Epithelial cell of esophagus (primary cell): ENCODE data around the gene GNAS.
"Not testable (repeated sequence)": the region's sequence is repeated elsewhere in the genome, so short reads cannot be mapped to it uniquely, and the experiment has no call there.

Experiments used
- DNase-seq: peaks from one replicate; pipeline ENCODE4 v3.0.0; 2010; ENCODE audit warnings: low read depth
- H3K4me3 ChIP-seq: 2 replicates; pipeline ENCODE4 v1.5.1; 2011; ENCODE audit warnings: mild to moderate bottlenecking, low read length, control low read depth
- TF ChIP-seq, protein P1 (sequence below): IDR thresholded peaks from 2 replicates; pipeline ENCODE4 v1.5.1; 2011; ENCODE audit warnings: low read depth, mild to moderate bottlenecking, low read length, control low read depth, inconsistent platforms; ENCODE audit not compliant: insufficient read depth; ENCODE audit errors: missing control alignments

The GNAS gene

GRCh38 chr20:58944610-58945009, 92.1 kb downstream of the GNAS start:
- H3K4me3 ChIP-seq = no peak overlapping the region
- TF ChIP-seq, protein P1, sequence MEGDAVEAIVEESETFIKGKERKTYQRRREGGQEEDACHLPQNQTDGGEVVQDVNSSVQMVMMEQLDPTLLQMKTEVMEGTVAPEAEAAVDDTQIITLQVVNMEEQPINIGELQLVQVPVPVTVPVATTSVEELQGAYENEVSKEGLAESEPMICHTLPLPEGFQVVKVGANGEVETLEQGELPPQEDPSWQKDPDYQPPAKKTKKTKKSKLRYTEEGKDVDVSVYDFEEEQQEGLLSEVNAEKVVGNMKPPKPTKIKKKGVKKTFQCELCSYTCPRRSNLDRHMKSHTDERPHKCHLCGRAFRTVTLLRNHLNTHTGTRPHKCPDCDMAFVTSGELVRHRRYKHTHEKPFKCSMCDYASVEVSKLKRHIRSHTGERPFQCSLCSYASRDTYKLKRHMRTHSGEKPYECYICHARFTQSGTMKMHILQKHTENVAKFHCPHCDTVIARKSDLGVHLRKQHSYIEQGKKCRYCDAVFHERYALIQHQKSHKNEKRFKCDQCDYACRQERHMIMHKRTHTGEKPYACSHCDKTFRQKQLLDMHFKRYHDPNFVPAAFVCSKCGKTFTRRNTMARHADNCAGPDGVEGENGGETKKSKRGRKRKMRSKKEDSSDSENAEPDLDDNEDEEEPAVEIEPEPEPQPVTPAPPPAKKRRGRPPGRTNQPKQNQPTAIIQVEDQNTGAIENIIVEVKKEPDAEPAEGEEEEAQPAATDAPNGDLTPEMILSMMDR = no peak
- DNase-seq = no peak

DNA sequence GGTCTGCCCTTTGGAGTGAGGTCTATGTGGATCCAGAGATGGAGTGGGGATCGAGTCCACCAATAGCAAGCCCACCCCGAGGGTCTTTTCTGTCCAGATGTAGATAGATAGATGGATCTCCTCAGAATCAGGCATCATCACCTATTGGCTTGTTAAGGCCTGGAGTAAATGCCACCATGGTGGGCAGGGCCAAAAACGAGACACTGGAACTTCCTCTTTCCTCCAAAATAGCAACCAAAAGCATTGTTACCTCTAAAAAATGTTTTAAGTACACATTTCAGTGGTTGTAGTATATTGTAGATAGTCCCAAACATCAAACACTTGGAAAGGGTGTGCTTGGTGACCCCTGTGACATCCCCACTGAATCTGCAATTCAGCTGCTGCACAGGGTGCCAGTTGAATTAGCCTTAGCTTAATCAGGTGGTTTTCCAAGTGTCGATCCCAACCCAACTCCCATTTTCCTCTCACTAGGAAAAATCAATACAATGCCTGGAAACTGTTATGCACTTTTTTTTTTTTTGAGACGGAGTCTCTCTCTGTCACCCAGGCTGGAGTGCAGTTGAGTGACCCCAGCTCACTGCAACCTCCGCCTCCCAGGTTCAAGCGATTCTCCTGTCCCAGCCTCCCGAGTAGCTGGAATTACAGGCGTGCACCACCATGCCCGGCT, 93.6 kb downstream of the GNAS start:
- DNase-seq = no peak
- TF ChIP-seq, protein P1 = no peak
- no peak overlapping the region for H3K4me3 ChIP-seq

DNA sequence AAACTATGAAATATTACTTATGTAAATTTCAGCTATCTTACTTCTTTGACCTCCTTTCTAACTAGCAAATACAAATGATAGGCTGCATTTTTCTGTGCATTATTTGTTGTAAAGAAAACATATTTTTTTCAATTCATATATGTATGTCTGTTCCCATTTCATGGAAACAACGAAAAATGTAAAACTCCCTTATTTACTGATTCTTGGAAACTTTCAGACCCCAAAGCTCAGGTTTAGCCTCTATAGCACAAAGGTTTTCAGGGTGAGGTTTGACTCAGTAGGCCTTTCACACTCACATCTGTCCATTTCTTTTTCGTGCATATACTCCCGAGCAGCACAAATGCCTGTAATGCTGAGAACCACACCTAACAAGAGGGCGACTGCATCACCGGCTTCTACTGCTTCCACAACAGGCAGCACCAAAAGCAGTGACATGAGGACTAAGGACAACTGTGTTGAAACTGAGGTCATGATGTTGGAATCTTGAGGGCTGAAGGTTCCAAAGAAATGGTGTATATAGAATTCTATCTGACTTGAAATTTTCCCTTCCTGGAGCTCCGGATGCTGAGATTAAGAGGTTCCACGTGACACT, 95.4 kb downstream of the GNAS start:
- H3K4me3 ChIP-seq, DNase-seq: not testable (repeated sequence)

- TF ChIP-seq, protein P1 = no peak
- no peak overlapping the region for H3K4me3 ChIP-seq
- DNase-seq = no peak
These were observed 98.1 kb downstream of the GNAS start for GRCh38 chr20:58950603-58951002.

- TF ChIP-seq, protein P1 = no peak
- no peak overlapping the region for H3K4me3 ChIP-seq
- DNase-seq = no peak
These were observed 100.5 kb downstream of the GNAS start for GRCh38 chr20:58953050-58953449.

GRCh38 chr20:58956078-58956477, 103.6 kb downstream of the GNAS start:
- DNase-seq = no peak
- TF ChIP-seq, protein P1 = no peak
- no peak overlapping the region for H3K4me3 ChIP-seq

GRCh38 chr20:58959652-58960051, 107.1 kb downstream of the GNAS start:
- H3K4me3 ChIP-seq = no peak overlapping the region
- DNase-seq = no peak
- TF ChIP-seq, protein P1 = no peak
